GM18526 (cell line): ENCODE measurements around the gene RFPL3.

Experiments
- POLR2A ChIP-seq: IDR thresholded peaks from 3 replicates; pipeline ENCODE4 v1.6.1; 2011; ENCODE audit not compliant: insufficient read length; ENCODE audit errors: extremely low read depth

RFPL3 gene

DNA sequence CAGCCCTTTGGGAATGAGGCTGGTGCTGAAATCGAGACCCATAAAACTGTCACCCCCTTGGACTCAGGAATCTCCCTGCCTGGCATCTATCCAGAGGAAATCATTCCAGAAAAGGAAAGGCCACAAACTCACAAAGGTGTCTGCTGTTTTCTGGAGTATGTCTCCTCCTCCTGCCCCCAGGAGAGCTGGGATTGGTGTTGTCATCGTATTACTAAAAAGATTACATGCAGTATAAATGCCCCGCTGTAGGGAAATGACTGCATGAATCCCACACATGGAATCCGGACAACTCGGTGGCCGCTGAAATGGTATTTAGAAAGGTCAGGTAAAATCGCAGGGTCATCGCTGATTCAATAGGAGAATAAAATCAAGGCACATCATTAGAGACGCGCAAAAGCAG is 18.9 kb upstream of the RFPL3 start:
- no peak for TF ChIP-seq POLR2A

DNA sequence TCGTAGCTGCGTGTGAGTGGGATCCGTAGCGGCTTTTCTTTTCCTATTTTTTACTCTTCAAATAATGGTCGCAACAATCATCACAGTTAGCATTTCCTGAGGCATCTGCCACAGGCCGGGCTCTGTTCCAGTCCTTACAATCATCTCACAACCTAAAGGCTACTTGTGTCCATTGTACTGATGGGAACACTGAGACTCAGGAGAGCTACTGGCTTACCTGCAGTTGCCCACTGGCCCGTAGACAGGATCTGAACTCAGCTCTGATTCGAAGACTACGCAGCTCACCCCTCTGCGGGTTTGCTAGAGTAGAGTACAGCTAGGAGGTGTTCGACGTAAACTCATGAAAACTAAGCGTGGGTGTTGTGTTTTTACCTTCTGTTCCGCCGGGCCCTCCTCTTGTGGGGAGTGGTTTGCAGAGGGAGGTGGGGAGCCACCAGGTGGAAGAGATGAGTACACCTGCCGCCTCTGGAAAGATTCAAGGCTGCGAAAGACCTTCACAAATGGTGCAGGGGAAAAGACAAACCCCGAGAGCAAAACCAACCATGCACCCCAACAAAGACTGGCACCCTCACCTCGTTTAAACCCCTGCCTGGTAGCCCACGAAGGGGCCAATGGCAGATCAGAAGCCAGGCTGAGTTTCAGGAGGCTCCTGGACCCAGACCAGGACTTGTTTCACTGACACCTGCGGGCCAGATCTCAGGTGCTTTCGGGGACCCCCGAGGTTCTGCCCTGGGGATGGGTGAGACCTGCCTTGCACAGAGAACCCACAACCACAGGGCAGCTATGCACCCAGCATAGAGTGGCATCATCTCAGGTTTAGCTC is 18.3 kb upstream of the RFPL3 start:
- TF ChIP-seq POLR2A: no peak

DNA sequence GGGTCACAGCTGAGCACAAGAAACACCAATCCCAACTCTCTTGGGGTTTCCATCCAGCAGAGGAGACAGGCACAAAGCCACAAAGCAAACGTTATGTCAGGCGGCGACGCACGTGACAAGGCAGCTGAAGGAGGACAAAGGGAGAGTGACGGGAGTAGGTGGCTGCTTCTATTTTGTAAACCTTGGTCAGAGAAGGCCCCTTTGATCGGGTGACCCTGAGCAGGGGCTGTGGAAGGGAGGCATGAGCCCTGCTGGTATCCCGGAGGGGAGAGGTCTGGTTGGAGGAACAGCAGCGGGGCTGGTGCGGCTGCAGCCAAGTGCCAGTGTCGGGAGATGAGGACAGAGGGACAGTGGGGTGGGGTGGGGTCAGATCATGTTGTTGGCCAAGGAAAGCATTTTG is 17.3 kb upstream of the RFPL3 start:
- TF ChIP-seq POLR2A: no peak

DNA sequence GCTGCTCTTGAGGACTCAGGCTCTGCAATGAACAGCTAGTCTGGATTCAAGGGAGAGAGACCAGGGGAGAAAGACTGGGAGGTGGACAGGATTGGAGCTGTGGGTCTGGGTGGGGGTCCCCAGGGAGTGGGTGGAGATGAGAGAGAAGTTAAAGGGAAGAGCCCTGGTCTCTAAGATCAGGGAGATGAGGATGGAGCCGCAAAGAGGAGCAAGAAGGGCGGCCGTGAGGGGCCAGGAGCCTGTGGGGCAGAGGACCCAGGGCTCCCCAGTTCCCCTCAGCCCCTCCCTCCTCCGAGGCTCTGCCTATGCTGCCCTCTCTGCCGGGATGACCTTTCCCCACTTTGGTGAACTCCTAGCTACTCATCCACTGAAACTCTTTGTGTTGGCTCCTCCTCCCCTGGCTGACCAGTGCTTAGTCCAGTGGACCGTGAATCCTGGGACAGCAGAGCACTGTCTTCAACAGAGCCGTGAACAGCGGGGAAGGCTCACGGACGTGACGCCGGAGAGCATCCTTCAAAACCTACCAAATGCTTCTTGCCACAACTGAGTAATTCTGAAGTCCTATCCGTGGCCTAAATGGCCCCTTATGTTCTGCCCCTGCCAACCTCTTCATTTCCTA is 16.4 kb upstream of the RFPL3 start:
- TF ChIP-seq POLR2A: no peak

DNA sequence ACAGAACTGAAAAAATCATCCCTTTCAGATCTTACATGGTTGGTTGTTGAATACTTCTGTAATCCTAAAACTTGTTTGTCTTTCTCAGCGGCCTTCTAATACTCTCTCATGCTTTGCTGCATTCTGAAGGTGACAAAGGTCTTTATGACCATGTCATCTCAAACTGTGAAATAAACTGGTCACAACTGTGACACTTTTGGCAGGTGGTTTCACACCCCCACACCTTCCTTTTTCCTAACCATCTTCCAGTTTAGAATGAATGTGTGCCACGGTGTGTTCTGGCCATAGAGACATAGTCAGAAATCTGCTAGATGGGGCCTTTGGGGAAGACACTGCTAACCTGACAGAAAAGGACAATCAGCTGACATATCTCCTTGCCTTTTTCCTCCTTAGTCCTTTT is 14.7 kb upstream of the RFPL3 start:
- no peak for TF ChIP-seq POLR2A

DNA sequence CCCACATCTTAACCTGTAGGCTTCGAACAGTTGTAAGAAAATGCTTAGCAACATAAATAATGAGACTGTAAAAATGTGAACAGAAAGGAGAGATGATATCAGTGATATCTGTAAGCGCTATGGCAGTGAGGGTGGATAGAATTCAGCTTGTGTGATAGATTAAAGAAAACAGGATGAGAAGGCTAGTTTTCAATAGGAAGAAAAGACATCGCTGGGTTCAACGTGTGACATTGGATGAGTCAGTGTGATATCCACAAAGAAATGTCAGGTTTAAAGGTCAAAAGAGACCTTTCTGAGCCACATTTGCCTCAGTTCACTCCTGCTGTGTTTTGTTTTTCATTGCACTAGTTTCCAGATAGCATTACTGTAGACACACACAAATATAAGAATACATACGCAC is 13.7 kb upstream of the RFPL3 start:
- TF ChIP-seq POLR2A: no peak

DNA sequence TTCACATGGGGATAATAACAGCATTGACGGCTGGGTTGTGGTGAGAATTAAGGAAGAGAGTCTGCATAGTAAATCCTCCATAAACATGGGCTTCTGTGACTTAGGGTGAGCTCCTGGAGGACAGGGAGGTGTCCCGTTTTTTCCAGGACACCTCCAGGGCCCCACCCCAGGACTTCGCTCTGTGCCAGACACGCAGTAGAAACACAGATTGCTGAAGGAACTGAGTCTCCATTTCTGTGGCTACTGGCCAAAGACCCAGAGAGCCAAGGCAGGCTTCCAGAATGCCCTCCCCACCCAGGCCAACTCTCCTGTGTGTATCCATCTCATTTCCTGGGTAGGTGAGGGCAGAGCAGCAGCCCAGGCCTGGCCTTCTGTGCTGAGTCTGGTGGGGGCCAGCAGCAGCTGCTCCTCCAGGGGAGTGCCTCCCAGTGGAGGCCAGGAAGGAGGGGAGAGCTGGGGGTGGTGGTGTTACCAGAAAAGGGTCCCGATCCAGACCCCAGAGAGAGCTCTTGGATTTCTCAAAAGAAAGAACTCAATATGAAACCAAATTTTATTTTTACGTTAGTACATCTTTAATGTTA is 9.5 kb upstream of the RFPL3 start:
- no peak for TF ChIP-seq POLR2A

DNA sequence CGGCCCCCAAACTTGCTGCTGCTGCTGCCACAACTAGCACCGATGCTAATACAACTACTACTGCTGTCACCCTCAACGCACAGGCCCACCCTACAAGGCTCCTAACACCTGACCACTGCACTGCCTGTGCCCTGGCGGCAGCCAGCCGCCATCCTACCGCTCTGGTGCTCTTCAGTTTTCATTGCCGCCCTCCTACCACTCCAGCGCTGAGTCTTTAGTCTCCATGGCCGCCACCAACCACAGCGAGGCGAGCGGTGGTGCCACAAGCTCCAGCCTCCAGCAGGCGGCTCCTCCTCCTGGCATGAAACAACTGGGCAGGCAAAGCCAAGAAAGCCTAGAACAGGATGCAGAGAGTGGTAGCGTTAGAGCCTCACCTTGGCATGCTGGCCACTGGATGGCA is 5.0 kb upstream of the RFPL3 start:
- no peak for TF ChIP-seq POLR2A

DNA sequence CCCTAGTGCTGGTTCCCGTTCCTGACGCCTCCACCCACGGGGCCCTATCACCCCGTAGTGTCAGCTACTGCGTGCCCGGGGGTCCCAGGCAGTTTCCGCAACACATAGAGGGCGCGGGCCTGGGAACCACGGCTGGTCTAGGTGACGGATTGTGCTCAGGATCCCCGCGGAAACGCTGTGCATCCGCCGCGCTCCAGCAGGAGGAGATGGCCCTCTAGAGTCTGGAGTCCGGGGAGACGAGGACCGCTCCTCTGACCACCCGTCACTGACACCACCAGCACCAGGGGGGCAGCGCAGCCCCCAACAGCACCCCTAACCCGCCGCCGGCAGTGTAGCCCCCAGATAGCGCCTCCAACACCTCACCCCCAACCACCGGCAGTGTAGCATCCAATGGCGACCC is 4.4 kb upstream of the RFPL3 start:
- no peak for TF ChIP-seq POLR2A

DNA sequence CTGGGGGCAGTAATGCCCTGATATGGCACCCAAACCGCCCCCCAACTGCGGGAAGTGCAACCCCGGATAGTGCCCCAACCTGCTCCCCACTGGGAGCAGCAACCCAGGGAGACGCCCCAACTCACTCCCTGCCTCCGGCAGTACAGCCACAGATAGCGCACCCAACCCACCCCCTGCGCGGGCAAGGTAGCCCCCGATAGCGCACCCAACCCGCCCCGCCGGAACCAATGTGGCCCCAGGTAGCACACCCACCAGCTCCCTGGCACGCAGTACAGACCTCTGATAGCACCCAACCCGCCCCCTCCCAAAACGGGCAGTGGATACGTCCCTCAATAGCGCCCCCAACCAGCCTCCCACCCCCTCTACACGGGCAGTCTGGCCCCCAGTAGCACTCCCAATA is 3.8 kb upstream of the RFPL3 start:
- TF ChIP-seq POLR2A: no peak

DNA sequence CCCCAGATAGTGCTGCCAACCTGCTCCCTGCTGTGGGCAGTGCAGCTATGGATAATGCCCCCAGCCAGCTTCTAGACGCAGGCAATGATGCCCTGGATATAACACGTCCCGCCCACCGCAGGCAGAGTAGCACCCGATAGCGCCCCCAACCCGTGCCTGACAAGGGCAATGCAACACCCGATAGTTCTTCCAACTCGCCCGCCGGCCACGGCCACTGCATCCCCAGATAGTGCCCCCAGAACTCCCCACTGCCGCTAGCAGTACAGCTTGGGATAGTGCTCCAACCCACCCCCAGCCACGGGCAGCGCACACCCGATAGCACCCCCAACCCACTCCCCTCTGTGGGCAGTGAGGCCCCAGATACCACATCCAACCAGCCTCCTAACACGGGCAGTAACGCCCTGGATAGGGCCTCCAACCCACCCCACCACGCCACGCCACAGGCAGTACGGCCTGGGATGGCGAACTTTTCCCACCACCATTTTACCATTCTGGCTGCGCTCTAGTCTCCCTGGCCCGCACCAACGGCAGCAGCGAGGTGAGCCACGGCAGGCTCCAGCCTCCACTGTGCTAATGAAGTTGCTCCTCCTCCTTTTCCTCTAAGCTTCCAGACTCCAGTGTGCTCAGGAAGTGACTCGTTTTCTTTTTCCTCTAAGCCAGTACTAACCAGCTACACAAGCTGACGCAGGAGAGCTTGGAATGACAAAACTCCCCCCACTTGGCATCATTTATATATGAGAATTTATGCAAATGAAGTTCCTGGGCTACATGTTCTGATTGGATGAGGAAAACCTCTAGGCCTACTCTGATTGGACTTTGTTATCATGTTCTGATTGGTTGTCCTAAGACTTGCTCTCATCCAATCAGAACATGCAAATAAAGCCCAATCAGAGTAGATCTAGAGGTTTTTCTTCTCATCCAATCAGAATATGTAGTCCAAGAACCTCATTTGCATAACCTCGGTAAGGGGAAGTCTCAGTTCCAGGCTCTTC is 3.0 kb upstream of the RFPL3 start:
- no peak for TF ChIP-seq POLR2A

DNA sequence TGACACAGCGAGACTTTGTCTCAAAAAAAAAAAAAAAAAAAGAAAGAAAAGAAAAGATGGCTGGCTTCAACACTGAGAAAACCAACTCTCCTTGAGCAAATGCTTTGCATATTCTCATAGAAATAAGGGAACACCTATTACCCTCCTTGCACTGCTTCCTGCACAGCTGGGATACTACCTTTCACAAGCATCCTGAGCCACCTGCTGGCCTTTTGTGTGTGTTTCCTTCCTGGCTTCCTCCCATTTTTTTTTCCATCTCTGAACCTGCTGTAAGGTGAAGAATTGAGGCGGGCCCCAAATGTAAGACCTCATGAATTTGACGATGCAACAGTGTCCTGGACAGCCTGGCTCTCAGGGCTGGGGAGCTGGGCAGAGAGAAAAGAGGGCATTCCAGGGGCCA is 1.9 kb upstream of the RFPL3 start:
- no peak for TF ChIP-seq POLR2A

DNA sequence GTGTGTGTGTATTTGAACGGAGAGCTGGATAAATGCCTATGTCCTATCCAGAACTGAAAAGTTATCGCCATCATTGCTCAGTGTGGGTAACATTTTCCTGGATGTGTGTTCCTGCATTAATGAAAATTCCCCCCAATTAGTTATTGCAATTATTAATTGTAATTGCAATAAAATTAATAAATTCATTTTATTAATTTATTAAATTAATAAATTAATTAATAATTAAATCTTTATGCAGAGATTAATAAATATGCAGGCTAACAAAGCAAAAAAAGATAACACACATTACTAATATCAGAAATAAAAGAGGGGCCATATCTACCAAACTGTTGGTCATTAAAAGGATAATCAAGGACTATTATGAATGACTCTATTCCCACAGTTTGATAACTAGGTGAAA is 3.6 kb downstream of the RFPL3 start:
- TF ChIP-seq POLR2A: no peak

DNA sequence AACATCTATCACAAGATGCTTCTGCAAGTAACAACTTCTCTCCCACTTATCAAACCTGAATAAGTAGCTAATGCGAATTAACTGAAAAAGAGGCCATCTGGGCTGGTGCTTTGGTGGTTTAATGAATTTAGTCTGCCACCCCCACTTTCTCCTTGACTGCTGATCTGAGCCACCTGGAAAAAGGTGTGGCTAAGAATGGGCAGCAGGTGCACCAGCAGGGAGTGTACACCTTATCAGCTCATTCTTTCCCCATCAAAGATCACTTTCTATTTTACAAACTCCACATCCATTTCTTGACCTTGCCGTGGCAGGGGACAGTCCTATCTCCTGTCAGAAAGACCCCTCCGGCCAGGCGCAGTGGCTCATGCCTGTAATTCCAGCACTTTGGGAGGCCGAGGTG is 6.5 kb downstream of the RFPL3 start:
- TF ChIP-seq POLR2A: no peak

DNA sequence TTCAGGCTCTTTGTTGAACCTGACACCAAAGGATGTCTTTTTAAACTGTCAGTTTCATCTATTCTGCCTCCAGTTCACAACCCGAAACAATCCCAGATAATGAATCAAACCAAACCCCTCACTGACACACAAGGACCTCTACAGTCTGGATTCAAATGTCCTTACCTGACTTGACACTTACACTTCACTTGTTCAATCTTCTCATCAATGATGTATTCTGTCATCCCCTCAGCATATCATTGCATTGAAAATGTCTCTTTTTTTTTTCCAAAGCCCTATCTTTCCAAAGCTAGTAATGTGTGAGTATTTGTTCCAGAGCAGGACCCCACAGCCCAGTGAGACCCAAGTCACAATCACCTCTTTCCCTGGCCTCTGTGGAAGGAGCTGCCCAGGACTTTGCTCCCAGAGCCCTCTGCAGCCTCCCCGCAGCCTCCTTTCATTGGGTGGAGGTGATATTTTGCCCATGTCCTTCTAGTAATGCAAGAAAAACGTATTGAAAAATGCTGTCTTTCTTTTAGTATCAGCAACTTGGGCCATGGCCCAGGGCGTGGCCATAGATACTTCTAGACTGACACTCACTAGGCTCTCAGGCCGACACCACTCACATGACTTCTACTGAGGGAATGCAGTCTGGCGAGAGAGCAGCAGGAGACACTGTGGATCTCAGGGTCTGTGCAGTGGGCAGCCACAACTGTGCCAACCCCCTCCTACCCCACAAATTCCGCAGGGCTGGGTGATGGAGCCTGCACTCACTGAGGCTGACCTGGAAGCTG is 18.2 kb downstream of the RFPL3 start:
- no peak for TF ChIP-seq POLR2A
